HG02571 (cell line): ENCODE data around the gene THOC5.
A peak's percentile ranks its signal among the peaks of the same experiment; 100 is the strongest.

Experiments
- ATAC-seq: cut with Tn5 transposase; IDR thresholded peaks from one replicate; pipeline ENCODE4 v1.9.1; 2021; ENCODE audit warnings: mild to moderate bottlenecking, moderate library complexity; ENCODE audit not compliant: unreplicated experiment

Gene THOC5

GRCh38 chr22:29478326-29479276 lies 75.0 kb downstream of the THOC5 start:
- no peak for ATAC-seq

GRCh38 chr22:29477723-29478318 lies 75.7 kb downstream of the THOC5 start:
- ATAC-seq: no peak

GRCh38 chr22:29476116-29476515 lies 77.4 kb downstream of the THOC5 start:
- no peak for ATAC-seq

- ATAC-seq: peak; percentile 65
Measured at GRCh38 chr22:29475550-29475949, 78.0 kb downstream of the THOC5 start.

- no peak for ATAC-seq
Measured at GRCh38 chr22:29473001-29473400, 80.6 kb downstream of the THOC5 start.

- no peak for ATAC-seq
Measured at GRCh38 chr22:29470159-29470855, 83.2 kb downstream of the THOC5 start.

- no peak for ATAC-seq
Measured at GRCh38 chr22:29469755-29470154, 83.8 kb downstream of the THOC5 start.

GRCh38 chr22:29464581-29464980 lies 89.0 kb downstream of the THOC5 start:
- no peak for ATAC-seq

GRCh38 chr22:29463629-29464028 lies 89.9 kb downstream of the THOC5 start:
- no peak for ATAC-seq

- no peak for ATAC-seq
Measured at GRCh38 chr22:29461263-29461662, 92.3 kb downstream of the THOC5 start.

GRCh38 chr22:29459773-29460172 lies 93.8 kb downstream of the THOC5 start:
- ATAC-seq: no peak

- ATAC-seq: no peak
Measured at GRCh38 chr22:29458551-29458950, 95.0 kb downstream of the THOC5 start.

GRCh38 chr22:29457730-29458129 lies 95.8 kb downstream of the THOC5 start:
- ATAC-seq: no peak

GRCh38 chr22:29456211-29456671 lies 97.3 kb downstream of the THOC5 start:
- ATAC-seq: no peak
